Right ventricle myocardium inferior (tissue), 1 donor: ENCODE results near the gene CBLB. TPM values are rescaled to one million over a fixed set of nuclear protein-coding genes. Genes with fewer than 3 reads are reported as not detected.
A peak's percentile ranks its signal among the peaks of the same experiment; 100 is the strongest.

Experiments
- ATAC-seq: fragments of 200-7000 bp; cut with Tn5 transposase; one replicate; pipeline ENCODE4 v1.9.1; 2020; ENCODE audit warnings: mild to moderate bottlenecking, moderate library complexity
- DNase-seq: peaks from one replicate; pipeline ENCODE4 v3.0.0; 2021; ENCODE audit errors: missing footprints
- intact Hi-C: fragments of 100-400 bp; cut with DNase I; formaldehyde crosslinking; loops from one replicate; pipeline ENCODE4 v1.11.0; 2022
- total RNA-seq: library from RNA; stranded (reverse); fragmentation: NEBNext Ultra II Directional; extraction: Animal tissue kit (Norgen Biotek cat#: 25700); gene quantifications from one replicate; pipeline ENCODE4 v1.2.1, GENCODE V29; 2021
- donor health status: DM: no; HTN: yes; CAD: no; lungs with severe emphysema.

CBLB gene
- total RNA-seq, 1 donor from 2014 or later: 54.6 TPM

DNA sequence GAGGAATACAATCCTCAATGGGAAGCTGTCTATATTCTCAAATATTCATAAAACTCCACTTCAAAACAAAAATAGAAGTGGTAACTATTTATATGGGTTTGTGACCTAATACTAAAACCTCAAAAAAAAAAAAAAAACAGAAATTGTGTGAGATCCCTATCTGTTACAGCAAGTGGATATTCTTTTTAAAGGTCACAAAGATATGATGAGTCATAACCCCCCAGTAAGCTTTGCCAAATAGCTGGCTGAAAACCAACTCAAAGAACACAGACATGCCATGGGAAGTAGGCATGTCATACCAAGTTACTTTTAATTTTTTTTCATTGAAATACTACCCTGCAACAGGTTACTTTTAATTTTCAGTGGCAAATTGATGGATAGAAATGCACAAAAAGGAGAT lies 62.5 kb downstream of the CBLB start:
- intact Hi-C loops: no loop called here
- peak; percentile 42 for ATAC-seq
- no peak for DNase-seq

DNA sequence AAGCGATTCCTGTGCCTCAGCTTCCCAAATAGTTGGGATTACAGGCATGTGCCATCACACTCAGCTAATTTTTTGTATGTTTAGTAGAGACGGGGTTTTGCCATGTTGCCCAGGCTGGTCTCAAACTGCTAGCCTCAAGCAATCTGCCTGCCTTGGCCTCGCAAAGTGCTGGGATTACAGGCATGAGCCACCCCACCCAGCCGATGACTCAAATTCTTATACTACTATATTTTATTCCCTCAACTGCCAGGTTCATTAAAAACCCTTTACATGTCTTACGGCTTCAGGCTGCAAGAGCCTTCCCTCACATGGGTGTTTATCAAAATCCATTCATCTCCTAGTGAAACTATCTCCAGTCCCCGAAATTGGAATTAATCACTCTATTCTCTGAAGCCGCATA lies 63.4 kb downstream of the CBLB start:
- DNase-seq: no peak
- intact Hi-C loops: no loop called here
- ATAC-seq: no peak

DNA sequence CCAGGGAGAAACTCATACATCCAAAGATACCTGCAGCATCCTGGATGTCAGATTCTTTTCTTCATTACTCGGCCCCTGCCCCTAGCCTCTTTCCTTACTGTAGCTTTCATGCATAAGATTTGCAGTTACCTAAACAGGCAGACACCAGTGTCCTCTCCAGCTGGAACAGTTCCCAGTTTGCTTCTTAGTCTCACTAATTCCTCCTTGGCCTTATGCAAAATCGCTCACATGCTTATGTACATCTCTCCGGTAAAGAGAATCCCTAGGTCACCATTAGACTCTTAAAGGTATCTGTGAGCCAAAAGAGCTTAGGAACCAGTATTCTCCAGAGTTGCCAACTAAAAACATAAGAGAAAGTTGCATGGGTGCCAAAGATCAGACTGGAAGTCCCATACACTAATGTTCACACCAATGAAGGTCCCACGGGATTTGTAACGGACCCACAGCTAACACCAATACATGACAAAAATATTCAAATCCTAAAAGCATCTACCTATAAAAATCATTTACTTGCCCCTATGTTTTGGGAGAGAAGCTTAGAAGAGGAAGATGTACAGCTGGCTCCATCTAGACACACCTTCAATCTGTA lies 66.6 kb downstream of the CBLB start:
- DNase-seq (no peak), ATAC-seq (peak; percentile 21)
- intact Hi-C loops: no loop called here

DNA sequence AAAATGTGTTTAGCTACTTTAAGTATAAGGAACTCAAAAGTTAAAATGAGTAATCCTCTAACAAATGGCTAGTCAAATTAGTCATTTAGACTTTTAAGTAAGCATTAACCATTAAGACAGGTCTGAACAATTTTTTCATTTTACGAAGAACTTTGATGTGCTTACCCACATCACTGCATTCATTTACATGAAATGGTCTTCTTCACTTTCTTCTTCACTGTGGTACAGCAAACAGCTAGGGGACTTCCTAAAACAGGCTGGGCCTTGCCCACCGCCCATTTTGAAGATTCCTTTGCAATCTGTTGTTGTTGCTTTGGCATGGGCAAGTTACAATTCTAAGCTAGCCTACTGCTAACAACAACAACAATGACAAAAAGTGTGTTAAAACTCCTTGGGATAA lies 67.4 kb downstream of the CBLB start:
- intact Hi-C loops: no loop called here
- no peak for DNase-seq
- ATAC-seq: no peak

DNA sequence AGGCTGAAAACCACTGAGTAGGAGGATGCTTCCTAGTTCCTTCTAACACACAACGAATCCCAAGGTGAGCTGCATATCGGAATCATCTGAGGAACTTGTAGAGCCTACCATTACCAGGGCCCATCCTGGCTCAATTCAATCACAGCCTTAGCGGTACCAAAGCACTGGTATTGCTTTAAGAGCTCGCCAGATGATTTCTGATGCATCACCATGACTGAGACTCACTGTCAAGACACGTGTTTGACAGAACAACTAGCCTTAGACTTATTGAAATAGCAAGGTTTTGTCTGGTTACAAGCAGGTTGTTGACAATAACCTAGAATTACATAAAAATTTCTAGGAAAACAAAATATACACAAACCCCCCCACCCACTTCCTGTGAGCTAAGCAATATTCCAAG lies 68.5 kb downstream of the CBLB start:
- ATAC-seq (no peak), DNase-seq (no peak)
- intact Hi-C loops: no loop called here

DNA sequence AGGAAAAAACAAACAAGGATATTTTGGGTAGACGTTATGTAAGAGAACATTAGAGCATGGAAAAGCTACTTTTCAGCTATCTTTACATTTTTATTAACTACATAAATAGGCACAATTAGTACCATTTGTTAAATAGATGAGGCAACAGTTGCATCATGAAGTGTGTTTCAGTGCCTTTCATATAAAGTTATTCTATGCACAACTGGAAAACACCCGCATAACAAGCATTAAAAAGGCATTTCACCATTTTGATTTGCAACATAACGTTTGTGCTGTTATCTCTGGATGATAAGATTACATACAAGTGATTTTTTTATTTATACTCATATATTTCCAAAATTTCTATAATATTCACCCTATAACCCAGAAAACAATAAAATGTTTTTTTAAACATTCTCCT lies 69.5 kb downstream of the CBLB start:
- DNase-seq (no peak), ATAC-seq (no peak)
- intact Hi-C loops: no loop called here

DNA sequence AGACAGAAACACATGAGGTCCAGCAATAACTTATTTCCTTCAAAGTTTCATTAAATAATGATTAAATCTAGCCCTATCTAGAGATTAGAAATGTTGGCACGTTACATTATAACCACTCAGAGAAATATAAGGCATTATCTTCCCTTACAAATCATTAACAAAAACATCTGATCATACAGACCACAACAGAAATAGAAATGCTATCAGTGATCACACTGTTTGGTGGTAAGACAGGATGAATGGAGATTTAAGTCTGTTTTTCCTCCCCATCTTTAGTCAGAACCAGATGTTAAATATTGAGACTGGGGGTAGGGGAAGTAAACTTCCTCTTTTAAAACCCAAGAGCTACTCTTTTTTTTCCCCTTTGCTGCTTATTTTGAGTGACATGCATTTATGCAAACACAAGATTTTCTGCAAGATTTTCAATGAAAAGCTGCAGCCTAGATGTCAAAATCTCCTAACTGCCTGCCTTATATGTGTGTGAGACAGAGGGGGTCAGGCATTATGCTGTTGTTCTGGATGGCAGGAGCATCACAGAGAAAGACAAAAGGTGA lies 70.4 kb downstream of the CBLB start:
- ATAC-seq (no peak), DNase-seq (no peak)
- intact Hi-C loops: no loop called here

DNA sequence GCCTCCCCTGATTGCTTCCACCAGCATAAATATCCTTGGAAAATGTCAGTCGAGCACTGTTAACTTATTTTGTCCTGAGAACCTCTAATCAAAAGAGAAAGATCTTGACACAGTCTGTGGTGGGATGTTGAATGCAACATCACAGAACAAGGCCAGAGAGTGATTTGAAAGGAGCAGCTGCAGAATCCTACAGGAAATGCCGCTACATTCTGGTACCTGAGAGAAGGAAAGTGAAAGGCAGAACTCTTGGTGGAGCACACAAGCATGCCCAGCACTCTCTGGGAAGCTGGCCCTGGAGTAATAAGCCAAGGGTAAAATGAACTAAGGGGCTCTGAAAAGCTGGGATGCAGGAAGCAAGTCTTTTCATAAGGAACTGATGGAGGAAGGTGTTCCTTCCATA lies 75.8 kb downstream of the CBLB start:
- intact Hi-C loops: loop anchor here (1.0 kb wide), 1 partner anchor 75 kb away; no protein-coding TSS in a partner anchor
- no peak for DNase-seq
- no peak for ATAC-seq

DNA sequence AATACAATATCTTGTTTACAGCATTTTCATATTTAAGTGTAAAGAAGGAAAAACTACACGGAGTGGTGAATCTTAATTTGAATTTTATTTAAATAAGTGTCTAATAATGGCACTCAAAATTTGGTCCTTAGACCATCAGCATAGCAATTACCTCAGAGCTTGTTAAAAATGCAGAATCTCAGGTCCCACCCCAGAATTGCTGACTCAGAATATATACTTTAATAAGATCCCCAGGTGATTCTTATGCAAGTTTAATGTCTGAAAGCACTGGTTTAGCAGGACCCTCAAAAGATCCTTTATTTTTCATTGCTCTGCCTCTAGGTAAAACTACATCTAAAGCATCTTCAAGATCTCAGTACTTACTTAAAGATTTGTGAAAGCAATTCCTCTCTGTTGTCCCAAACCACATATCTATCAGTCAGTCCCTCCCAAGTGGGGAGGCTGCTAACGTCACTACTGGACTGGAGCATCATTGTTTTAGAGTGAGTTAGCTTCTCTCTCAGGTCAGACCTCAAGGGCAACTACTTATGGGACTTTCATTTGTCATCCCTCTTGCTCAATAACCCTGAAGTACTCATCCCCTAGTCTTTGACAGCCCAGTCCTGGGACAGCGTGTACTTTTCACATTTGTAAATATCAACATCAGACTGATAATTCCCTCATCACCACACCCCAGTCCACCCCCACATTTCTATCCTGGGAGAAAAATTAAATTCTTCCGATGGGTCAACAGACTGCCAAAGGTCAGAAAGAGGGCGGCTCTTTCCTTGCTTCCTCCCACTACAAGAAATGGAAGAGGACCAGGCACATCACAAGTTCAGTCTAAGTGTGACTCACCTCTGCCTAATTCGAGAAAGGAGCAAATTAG lies 76.7 kb downstream of the CBLB start:
- intact Hi-C loops: loop anchor here (1.0 kb wide), 1 partner anchor 31 kb away; no protein-coding TSS in a partner anchor
- peak; percentile 90 for DNase-seq
- peak; percentile 94 for ATAC-seq

DNA sequence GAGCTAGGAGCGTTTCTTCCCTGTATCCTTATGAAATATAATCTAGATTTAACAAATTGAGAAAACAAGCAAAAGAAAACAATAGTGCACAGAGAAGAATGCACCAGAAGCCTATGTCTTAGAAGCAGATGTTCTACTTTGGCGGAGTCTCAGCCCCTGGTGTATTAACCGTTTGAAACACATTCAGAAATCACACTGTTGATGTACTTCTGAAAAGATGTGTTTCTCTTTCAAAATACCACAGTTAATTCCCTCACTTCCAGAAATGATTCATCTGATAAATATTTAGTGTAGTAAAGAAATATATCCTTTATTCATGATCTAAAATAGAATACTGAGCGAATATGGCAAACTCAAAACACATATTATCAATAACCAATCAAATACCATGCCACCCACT lies 77.7 kb downstream of the CBLB start:
- peak; percentile 29 for ATAC-seq
- DNase-seq: no peak
- intact Hi-C loops: no loop called here

DNA sequence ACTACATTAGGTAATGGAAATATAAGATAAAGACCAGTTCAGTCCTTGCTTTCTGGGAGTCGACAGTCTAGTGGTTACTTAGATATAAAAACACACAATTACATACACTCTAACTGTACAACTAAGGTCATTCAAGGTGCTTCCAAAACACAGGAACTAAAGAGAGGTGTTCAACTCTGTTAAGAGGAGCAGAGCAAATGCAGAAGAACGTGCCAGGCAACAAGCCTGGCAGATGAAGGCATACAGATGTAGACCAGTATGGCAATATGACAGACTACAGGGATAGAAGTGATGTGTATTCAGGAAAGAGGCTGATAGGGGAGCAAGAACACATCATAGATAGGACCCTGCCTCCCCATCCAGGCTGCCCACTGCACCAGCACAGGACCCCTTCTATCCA lies 78.3 kb downstream of the CBLB start:
- DNase-seq (no peak), ATAC-seq (peak; percentile 43)
- intact Hi-C loops: no loop called here

DNA sequence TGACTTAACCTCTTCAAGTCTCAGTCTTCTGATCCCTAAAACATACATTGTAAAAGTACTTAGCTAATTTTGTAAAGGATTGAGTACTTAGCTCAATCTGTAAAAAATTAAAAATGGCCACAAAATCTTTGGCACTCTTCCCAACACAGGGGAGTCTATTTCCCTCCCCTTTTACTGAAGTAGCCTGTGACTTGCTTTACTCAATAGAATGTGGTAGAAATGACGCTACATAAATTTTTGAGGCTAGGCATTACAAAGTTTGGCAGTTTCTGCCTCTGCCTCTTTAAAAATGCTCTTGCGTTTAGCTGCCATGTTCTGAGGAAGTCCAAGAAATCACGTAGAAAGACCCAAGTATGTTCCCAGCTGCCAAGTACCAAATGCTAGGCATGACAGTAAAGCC lies 80.2 kb downstream of the CBLB start:
- ATAC-seq: no peak
- DNase-seq: no peak
- intact Hi-C loops: no loop called here

DNA sequence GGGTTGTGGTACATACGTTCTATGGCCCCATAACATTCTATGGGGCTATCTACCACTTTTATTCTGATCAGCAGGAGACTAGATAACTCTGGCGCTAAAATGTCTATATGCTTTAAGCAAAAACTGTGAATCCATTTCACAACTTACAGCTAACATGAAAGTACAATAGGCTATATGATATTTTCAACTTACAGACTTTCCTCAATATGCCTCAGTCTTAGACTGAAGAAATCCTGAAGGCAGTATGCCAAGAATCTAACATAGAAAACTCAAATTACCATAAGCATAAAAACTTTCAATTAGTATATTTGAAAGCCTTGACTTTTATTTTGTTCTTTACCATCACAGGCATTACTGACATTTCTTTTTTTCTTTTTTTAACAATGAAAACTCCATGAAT lies 81.4 kb downstream of the CBLB start:
- intact Hi-C loops: no loop called here
- ATAC-seq (no peak), DNase-seq (no peak)

DNA sequence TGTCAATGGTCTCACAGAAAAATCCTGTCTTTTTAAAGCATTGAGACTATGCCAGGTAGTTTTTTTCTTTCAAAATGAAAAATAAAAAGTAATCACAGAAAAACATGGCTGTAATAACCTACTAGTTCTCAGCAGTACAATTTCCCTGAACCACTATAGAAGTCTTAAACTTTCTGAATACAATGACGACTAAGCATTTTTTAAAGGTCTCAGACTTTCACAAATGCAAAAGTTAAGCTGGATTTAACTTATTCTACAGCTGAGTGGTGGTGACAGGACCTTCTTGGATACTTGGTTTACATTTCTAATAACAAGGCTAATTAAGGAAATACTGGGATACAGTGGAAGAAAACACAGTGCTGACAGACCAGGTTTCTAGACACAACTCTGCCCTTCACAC lies 81.8 kb downstream of the CBLB start:
- intact Hi-C loops: no loop called here
- no peak for ATAC-seq
- DNase-seq: no peak

DNA sequence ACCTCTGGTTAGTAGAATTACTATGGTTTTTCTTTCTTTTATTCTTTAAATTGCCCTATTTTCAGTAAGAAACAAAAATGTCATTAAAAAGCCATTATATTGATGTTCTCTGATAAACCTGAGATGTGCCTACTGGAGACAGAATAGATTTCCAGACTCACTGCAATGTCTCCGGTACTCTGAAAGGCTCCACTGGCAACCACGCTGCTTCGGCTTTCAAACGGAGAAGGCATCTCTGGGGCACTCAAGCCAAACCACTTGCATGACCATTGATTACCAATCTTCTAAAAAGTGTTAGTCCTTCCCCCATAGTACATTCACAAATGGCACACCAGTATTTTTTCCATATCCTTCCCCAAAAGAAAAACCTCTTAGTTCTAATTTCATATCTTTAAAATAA lies 82.6 kb downstream of the CBLB start:
- DNase-seq: no peak
- intact Hi-C loops: no loop called here
- ATAC-seq: no peak

DNA sequence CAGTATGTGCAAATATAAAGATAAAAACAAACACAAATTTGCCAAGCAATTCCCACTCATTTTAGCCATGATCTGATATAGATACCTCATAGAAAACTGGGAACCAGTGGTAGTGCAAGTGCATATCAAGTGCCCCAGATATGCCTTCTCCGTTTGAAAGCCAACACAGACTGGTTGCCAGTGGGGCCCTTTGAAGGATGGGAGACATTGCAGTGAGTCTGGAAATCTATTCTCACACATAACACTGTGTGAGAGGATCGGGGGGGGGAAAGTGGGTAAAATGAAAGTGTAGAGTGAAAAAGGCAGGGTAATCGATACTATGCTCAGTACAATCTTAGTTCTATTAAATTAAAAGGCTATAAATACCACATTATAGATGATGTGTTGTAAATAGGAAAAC lies 83.0 kb downstream of the CBLB start:
- intact Hi-C loops: no loop called here
- DNase-seq (no peak), ATAC-seq (peak; percentile 45)

DNA sequence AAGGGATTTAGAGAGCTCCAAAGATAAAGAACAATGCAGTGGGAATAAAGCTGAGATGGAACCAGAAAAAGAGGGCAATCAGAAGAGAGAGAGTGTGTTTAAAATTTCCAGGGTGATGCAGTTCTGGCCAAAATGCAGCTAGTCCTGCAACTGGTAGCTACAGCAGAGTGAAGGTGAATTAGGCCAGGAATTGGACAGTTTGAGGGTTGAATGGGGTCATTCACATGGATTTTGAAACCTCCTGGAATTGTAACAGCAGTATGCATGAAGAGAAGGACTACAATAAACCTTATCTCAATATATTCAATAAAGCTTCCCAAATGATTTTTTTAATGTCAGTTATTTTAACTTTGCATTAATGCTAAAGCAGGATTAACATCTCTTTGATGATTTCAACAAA lies 85.2 kb downstream of the CBLB start:
- no peak for DNase-seq
- intact Hi-C loops: no loop called here
- ATAC-seq: no peak

DNA sequence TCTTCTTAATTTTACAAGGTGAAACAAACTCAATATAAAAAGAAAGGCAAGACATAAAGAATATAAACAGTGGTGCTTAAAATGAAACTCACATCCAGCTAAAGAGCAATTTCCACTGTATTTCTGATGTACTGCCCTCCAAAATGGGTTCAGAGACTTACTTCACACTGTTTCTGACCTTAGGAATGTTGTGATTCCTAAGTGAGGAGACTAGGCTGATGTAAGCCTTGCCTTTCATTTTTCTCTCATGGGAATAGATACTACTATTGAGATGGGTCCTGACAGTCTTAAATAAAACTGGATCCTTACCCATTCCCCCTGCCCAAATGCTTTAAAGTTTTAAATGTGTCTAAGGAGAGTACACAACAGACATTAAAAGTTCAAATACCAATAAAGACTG lies 86.9 kb downstream of the CBLB start:
- ATAC-seq (no peak), DNase-seq (no peak)
- intact Hi-C loops: no loop called here

DNA sequence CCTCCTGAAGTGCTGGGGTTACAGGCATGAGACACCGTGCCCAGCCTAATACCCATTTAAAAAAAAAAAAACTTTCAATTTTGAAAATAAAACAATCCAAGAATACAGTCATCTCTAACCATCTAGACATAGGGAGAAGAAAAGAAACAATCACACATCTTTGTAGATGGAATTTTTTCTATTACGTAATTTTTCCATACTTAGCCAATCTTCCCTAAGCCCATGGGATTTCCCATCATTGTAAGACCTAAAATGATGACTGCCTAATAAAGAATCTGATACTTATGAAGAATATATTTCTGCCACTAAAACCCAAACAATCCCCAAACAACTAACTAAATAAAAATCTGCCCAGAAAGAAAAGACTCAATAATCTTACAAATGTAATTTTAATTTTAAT lies 88.7 kb downstream of the CBLB start:
- ATAC-seq (no peak), DNase-seq (no peak)
- intact Hi-C loops: no loop called here

DNA sequence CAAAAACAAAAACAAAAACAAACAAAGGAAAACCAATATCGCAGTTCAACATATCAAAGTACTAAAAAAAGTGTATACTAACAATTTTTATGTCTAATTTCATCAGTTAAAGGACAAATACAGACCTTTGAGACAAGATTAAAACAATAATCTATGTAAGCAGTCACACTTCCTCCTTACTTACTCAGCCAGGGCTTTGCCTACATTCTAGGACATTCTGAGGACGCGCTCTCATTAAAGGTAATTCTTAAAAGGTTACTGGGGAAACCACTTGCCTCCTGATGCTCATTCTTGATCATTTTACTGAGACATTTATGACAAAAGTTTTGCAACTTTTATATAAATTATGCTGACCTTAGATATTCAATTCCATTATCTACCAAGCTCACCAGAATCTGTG lies 93.4 kb downstream of the CBLB start:
- ATAC-seq (no peak), DNase-seq (no peak)
- intact Hi-C loops: no loop called here
